ENCODE results near the gene PTPRK.
A peak's percentile ranks its signal among the peaks of the same experiment; 100 is the strongest.

Gene PTPRK

DNA sequence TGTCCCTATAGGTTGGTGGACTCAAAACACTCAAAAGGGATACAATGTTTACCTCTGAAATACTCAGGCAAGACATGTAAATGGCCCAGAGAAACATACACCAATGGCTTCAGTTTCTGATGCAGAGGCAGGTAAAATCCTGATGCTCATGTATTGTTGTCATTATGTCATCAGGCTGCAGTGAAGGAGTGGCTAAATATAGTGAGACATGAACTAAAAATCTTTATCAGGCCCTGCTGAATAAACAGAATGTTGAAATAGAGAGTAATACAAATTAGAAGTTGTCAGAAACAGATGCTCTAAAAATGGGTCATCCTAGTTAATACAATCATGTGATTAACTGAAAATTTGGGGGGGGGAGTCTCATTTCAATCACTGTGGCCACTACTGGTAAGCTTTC is 20.4 kb downstream of the PTPRK start:
- H4K5ac ChIP-seq (ENCODE audit: low read length): no peak overlapping the region
- no peak overlapping the region for H3K56ac ChIP-seq (ENCODE audit: low read length)
- no peak overlapping the region for H2AK5ac ChIP-seq (ENCODE audit: low read length)
- no peak overlapping the region for H3K4me2 ChIP-seq (ENCODE audit: low read length)
- H3K27ac ChIP-seq (ENCODE audit: low read depth, low read length): no peak overlapping the region
- no peak overlapping the region for H2BK120ac ChIP-seq (ENCODE audit: low read depth, low read length)
- peaks cover 9% of the 10 kb centered on the region for H3K79me2 ChIP-seq (ENCODE audit: control insufficient read depth, insufficient read depth, low read length)
- peaks cover 4% of the 10 kb centered on the region for H3K4me1 ChIP-seq (ENCODE audit: control insufficient read depth, low read depth, low read length)
- H2BK15ac ChIP-seq (replicated peaks; ENCODE audit: low read depth): no peak overlapping the region
- H2BK5ac ChIP-seq (ENCODE audit: low read length): no peak overlapping the region
- H3K18ac ChIP-seq (ENCODE audit: low read length): no peak overlapping the region
- peaks cover 3% of the 10 kb centered on the region for H3K79me1 ChIP-seq (ENCODE audit: low read length)
- H3K9ac ChIP-seq (ENCODE audit: low read length): no peak overlapping the region
- no peaks in the 10 kb centered on the region for H3K27me3 ChIP-seq (ENCODE audit: insufficient read depth, low read length, poor library complexity)
- DNase-seq: no peak
- H3K4ac ChIP-seq (ENCODE audit: low read depth, low read length): no peak overlapping the region
- H3K23ac ChIP-seq (ENCODE audit: low read length): no peak overlapping the region
- H4K8ac ChIP-seq (ENCODE audit: low read depth, low read length): no peak overlapping the region
- H3K36me3 ChIP-seq (ENCODE audit: control insufficient read depth, insufficient read depth, low read length): no peaks in the 10 kb centered on the region
- H3K4me3 ChIP-seq (ENCODE audit: low read length): no peak overlapping the region

DNA sequence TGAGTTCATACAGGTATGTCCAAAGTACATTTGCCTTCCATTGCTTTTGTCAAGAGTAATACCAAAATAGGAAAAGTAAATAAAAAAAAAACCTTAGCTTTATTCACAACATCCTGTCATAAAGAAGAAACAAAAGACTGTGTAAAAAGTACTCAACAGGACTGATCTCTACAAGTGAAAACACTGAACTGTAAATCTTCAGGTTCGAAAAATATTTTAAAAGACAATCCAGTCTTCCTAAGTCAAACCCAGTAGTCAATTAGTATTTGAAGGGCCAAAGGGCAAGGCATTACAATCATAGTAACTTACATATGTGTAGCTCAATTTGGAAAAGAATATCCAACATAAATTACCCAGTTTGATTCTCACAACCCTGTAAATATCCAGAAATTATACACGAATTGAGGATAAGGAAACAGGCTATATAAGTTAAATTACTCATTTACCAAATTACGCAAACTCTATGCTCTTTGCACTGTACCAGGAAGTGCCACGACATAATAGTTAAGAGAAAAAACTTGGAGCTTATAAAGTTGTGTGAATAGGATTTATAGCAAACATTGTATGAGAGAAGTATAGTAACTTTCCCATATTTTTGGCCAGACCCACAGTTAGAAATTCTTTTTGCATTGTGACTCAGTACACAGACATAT is 21.2 kb downstream of the PTPRK start:
- H3K4me2 ChIP-seq (ENCODE audit: low read length): no peak overlapping the region
- H4K5ac ChIP-seq (ENCODE audit: low read length): no peak overlapping the region
- H3K18ac ChIP-seq (ENCODE audit: low read length): no peak overlapping the region
- peaks cover 4% of the 10 kb centered on the region for H3K4me1 ChIP-seq (ENCODE audit: control insufficient read depth, low read depth, low read length)
- H3K56ac ChIP-seq (ENCODE audit: low read length): no peak overlapping the region
- no peaks in the 10 kb centered on the region for H3K27me3 ChIP-seq (ENCODE audit: insufficient read depth, low read length, poor library complexity)
- no peak overlapping the region for H3K4me3 ChIP-seq (ENCODE audit: low read length)
- H3K4ac ChIP-seq (ENCODE audit: low read depth, low read length): no peak overlapping the region
- no peak for DNase-seq
- no CpG with 5 or more reads among the region's 4 CpGs for WGBS (ENCODE audit: extremely low coverage, insufficient coverage, low lambda C conversion rate)
- peaks cover 3% of the 10 kb centered on the region for H3K79me1 ChIP-seq (ENCODE audit: low read length)
- no peak overlapping the region for H2BK5ac ChIP-seq (ENCODE audit: low read length)
- H3K9ac ChIP-seq (ENCODE audit: low read length): no peak overlapping the region
- H2AK5ac ChIP-seq (ENCODE audit: low read length): no peak overlapping the region
- no peaks in the 10 kb centered on the region for H3K36me3 ChIP-seq (ENCODE audit: control insufficient read depth, insufficient read depth, low read length)
- H3K23ac ChIP-seq (ENCODE audit: low read length): no peak overlapping the region
- H2BK120ac ChIP-seq (ENCODE audit: low read depth, low read length): no peak overlapping the region
- no peak overlapping the region for H3K27ac ChIP-seq (ENCODE audit: low read depth, low read length)
- peaks cover 9% of the 10 kb centered on the region for H3K79me2 ChIP-seq (ENCODE audit: control insufficient read depth, insufficient read depth, low read length)
- H2BK15ac ChIP-seq (replicated peaks; ENCODE audit: low read depth): no peak overlapping the region
- no peak overlapping the region for H4K8ac ChIP-seq (ENCODE audit: low read depth, low read length)

DNA sequence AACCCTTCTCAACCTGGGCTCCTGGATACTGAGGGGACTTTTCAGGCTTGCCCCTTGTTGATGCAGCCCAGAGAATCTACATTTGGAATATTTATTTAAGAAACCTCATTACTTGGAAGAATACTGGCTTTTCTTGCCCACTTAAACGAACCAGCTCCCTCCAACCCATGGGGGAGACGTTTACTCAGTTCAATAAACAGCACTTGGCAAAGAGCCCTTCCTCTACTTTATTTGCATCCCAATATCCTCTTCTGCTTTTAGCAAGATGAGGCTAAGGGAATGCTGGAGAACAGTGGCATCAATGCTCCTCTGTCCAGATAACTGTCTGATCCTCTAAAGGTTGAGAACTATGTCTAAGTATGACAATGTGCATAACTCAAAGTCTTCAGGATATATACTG is 22.2 kb downstream of the PTPRK start:
- no CpG with 5 or more reads among the region's 2 CpGs for WGBS (ENCODE audit: extremely low coverage, insufficient coverage, low lambda C conversion rate)
- no peak overlapping the region for H3K23ac ChIP-seq (ENCODE audit: low read length)

DNA sequence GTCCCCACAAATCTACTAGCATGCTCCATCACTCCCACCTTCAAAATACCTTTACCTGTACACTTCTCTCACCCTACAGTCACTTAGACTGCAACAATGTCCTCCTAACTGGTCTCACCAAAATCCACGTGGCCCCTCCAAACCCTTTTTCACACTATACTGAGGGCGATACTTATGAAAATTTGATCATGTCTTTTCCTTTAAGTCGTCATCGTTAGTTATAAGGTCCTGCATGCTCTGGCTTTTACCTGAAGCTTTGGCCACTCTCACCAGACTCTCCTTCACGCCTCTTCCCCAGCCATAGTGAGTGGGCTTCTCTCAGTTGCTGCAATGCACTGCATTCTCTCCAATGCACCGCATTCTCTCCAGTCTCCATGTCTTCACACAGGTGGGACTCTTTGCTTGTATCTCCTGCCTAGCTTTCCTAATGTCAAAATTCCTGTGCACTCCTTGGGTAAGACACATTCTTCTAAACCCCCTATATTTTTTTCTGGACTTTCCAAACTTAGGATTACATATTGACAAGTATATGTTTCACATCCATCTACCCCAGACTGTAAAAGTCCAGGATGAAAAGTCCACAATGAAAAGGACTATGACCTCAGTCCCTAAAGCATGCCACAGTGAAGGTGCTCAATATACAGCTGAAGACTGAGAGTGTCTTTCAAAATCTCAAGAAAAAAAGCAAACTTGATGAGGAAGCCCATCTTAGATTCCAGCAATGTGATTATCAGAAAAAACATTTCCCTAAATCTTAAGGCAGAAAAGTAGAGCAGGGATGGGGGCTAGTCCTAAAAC is 24.7 kb downstream of the PTPRK start:
- Histone ChIP-seq H3K27me3 (ENCODE audit: insufficient read depth, low read length, poor library complexity) (no peaks in the 10 kb centered on the region), H3K4me3 (ENCODE audit: low read length) (no peak overlapping the region), H3K9ac (ENCODE audit: low read length) (no peak overlapping the region), H3K27ac (ENCODE audit: low read depth, low read length) (no peak overlapping the region), H2BK120ac (ENCODE audit: low read depth, low read length) (no peak overlapping the region), H4K5ac (ENCODE audit: low read length) (no peak overlapping the region), H3K4me1 (ENCODE audit: control insufficient read depth, low read depth, low read length) (peaks cover 13% of the 10 kb centered on the region), H3K23ac (ENCODE audit: low read length) (no peak overlapping the region), H2BK15ac (replicated peaks; ENCODE audit: low read depth) (no peak overlapping the region), H3K36me3 (ENCODE audit: control insufficient read depth, insufficient read depth, low read length) (no peaks in the 10 kb centered on the region), H2AK5ac (ENCODE audit: low read length) (no peak overlapping the region), H3K4me2 (ENCODE audit: low read length) (no peak overlapping the region), H3K4ac (ENCODE audit: low read depth, low read length) (no peak overlapping the region), H3K79me2 (ENCODE audit: control insufficient read depth, insufficient read depth, low read length) (peaks cover 5% of the 10 kb centered on the region), H3K18ac (ENCODE audit: low read length) (no peak overlapping the region), H2BK5ac (ENCODE audit: low read length) (no peak overlapping the region), H3K79me1 (ENCODE audit: low read length) (peaks cover 6% of the 10 kb centered on the region), H4K8ac (ENCODE audit: low read depth, low read length) (no peak overlapping the region), H3K56ac (ENCODE audit: low read length) (no peak overlapping the region)
- no CpG with 5 or more reads among the region's 6 CpGs for WGBS (ENCODE audit: extremely low coverage, insufficient coverage, low lambda C conversion rate)
- DNase-seq: no peak

More for the DNA sequence above, 22.2 kb downstream of the PTPRK start:
- no peak overlapping the region for H3K56ac ChIP-seq (ENCODE audit: low read length)
- peaks cover 7% of the 10 kb centered on the region for H3K79me2 ChIP-seq (ENCODE audit: control insufficient read depth, insufficient read depth, low read length)
- no peak overlapping the region for H4K8ac ChIP-seq (ENCODE audit: low read depth, low read length)
- no peak for DNase-seq
- no peaks in the 10 kb centered on the region for H3K36me3 ChIP-seq (ENCODE audit: control insufficient read depth, insufficient read depth, low read length)
- no peak overlapping the region for H3K4me3 ChIP-seq (ENCODE audit: low read length)
- H2BK5ac ChIP-seq (ENCODE audit: low read length): no peak overlapping the region
- no peaks in the 10 kb centered on the region for H3K27me3 ChIP-seq (ENCODE audit: insufficient read depth, low read length, poor library complexity)
- H2BK15ac ChIP-seq (replicated peaks; ENCODE audit: low read depth): no peak overlapping the region
- H2AK5ac ChIP-seq (ENCODE audit: low read length): no peak overlapping the region
- H3K9ac ChIP-seq (ENCODE audit: low read length): no peak overlapping the region
- no peak overlapping the region for H3K4ac ChIP-seq (ENCODE audit: low read depth, low read length)
- no peak overlapping the region for H3K18ac ChIP-seq (ENCODE audit: low read length)
- peaks cover 7% of the 10 kb centered on the region for H3K79me1 ChIP-seq (ENCODE audit: low read length)
- no peak overlapping the region for H3K4me2 ChIP-seq (ENCODE audit: low read length)
- H2BK120ac ChIP-seq (ENCODE audit: low read depth, low read length): no peak overlapping the region
- peaks cover 4% of the 10 kb centered on the region for H3K4me1 ChIP-seq (ENCODE audit: control insufficient read depth, low read depth, low read length)
- H4K5ac ChIP-seq (ENCODE audit: low read length): no peak overlapping the region
- no peak overlapping the region for H3K27ac ChIP-seq (ENCODE audit: low read depth, low read length)

DNA sequence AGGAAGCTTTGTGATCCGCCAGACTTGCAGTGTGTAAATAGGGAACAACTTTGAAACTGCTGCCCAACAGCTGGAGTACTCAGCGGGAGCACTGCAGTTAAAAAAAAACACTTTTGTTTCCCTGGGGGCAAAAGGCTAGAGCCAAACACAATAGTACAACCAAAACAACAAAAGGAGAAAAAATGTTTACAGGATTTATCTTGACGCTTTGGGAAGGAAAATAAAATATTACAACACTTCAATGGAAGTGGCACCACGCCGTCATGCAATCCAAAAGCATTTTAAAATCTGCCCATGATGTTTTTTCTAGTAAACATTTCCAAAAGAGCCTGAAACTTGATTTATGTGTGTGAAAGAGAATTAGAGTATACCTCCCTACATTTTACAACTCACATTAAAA is 26.0 kb downstream of the PTPRK start:
- H2BK5ac ChIP-seq (ENCODE audit: low read length): no peak overlapping the region
- peaks cover 9% of the 10 kb centered on the region for H3K79me1 ChIP-seq (ENCODE audit: low read length)
- H3K18ac ChIP-seq (ENCODE audit: low read length): no peak overlapping the region
- H3K4me1 ChIP-seq (ENCODE audit: control insufficient read depth, low read depth, low read length): peaks cover 13% of the 10 kb centered on the region
- H3K27ac ChIP-seq (ENCODE audit: low read depth, low read length): no peak overlapping the region
- H2BK15ac ChIP-seq (replicated peaks; ENCODE audit: low read depth): no peak overlapping the region
- no peak overlapping the region for H2AK5ac ChIP-seq (ENCODE audit: low read length)
- no peak overlapping the region for H3K9ac ChIP-seq (ENCODE audit: low read length)
- DNase-seq: peak; percentile 49
- H3K4me3 ChIP-seq (ENCODE audit: low read length): no peak overlapping the region
- H3K56ac ChIP-seq (ENCODE audit: low read length): no peak overlapping the region
- H2BK120ac ChIP-seq (ENCODE audit: low read depth, low read length): no peak overlapping the region
- H3K27me3 ChIP-seq (ENCODE audit: insufficient read depth, low read length, poor library complexity): no peaks in the 10 kb centered on the region
- H4K5ac ChIP-seq (ENCODE audit: low read length): no peak overlapping the region
- H3K4me2 ChIP-seq (ENCODE audit: low read length): no peak overlapping the region
- no CpG with 5 or more reads among the region's 5 CpGs for WGBS (ENCODE audit: extremely low coverage, insufficient coverage, low lambda C conversion rate)
- H3K36me3 ChIP-seq (ENCODE audit: control insufficient read depth, insufficient read depth, low read length): no peaks in the 10 kb centered on the region
- no peak overlapping the region for H4K8ac ChIP-seq (ENCODE audit: low read depth, low read length)
- no peak overlapping the region for H3K23ac ChIP-seq (ENCODE audit: low read length)
- no peak overlapping the region for H3K4ac ChIP-seq (ENCODE audit: low read depth, low read length)
- H3K79me2 ChIP-seq (ENCODE audit: control insufficient read depth, insufficient read depth, low read length): peaks cover 9% of the 10 kb centered on the region

Measured in mesendoderm (in vitro differentiated cells).